Panc1 (cell line): Measurements from ENCODE around the gene LEKR1. TPM values are rescaled to one million over a fixed set of nuclear protein-coding genes. Genes with fewer than 3 reads are reported as not detected.

Source experiments
- ATAC-seq: fragments of 200-7000 bp; cut with Tn5 transposase; 2 replicates; pipeline ENCODE4 v1.9.1; 2020; ENCODE audit warnings: mild to moderate bottlenecking, moderate library complexity
- BruUV-seq: library from RNA; stranded (reverse); fragments of 400-500 nt; replicated peaks from 2 replicates; lab custom pipeline; 2021; lab: Mats Ljungman, UMichigan
- CTCF ChIA-PET: fragments of 300-600 bp; sonication (Branson Sonifier 250); formaldehyde crosslinking; loops from one replicate; lab custom pipeline; 2022; ENCODE audit warnings: antibody characterized with exemption; lab: Charles Lee
- POLR2A ChIA-PET: fragments of 300-600 bp; sonication (Branson Sonifier 250); formaldehyde crosslinking; loops from one replicate; lab custom pipeline; 2022; ENCODE audit warnings: antibody characterized with exemption; lab: Charles Lee
- DNase-seq: peaks from one replicate; pipeline ENCODE4 v3.0.0-alpha.2; 2010; ENCODE audit warnings: low read depth, low spot score
- H3K27ac ChIP-seq: 2 replicates; pipeline ENCODE4 v1.5.1; 2011; ENCODE audit warnings: mild to moderate bottlenecking, low read length, inconsistent platforms
- H3K27me3 ChIP-seq: fragments of 200-500 bp; sonication (Bioruptor generic); 2 replicates; pipeline ENCODE4 v1.6.0; 2014; ENCODE audit warnings: low read length, inconsistent platforms; ENCODE audit not compliant: control insufficient read depth, insufficient read depth
- H3K36me3 ChIP-seq: fragments of 200-500 bp; sonication (Bioruptor generic); 2 replicates; pipeline ENCODE4 v1.5.1; 2014; ENCODE audit warnings: inconsistent platforms, mild to moderate bottlenecking, low read length, moderate library complexity; ENCODE audit not compliant: control insufficient read depth, insufficient read depth
- H3K4me1 ChIP-seq: 2 replicates; pipeline ENCODE4 v1.5.1; 2011; ENCODE audit warnings: inconsistent platforms, mild to moderate bottlenecking, low read length, moderate library complexity; ENCODE audit not compliant: control insufficient read depth, insufficient read depth
- H3K4me3 ChIP-seq, 2 experiments: 2 replicates each; pipeline ENCODE4 v1.5.1; 2011 to 2012; ENCODE audit warnings: low read depth in 2 of 2, low read length in 2 of 2, mild to moderate bottlenecking in 2 of 2, inconsistent platforms in 1 of 2, moderate library complexity in 1 of 2
- H3K9me3 ChIP-seq: fragments of 200-500 bp; sonication (Bioruptor generic); 2 replicates; pipeline ENCODE4 v1.5.1; 2014; ENCODE audit warnings: low read depth, mild to moderate bottlenecking, inconsistent platforms, low read length, moderate library complexity; ENCODE audit not compliant: control insufficient read depth, insufficient read depth
- CTCF ChIP-seq: fragments of 450-650 bp; IDR thresholded peaks from 2 replicates; pipeline ENCODE4 v1.5.1; 2017; ENCODE audit warnings: mild to moderate bottlenecking
- POLR2AphosphoS5 ChIP-seq: IDR thresholded peaks from 2 replicates; pipeline ENCODE4 v1.6.1; 2012; ENCODE audit warnings: mild to moderate bottlenecking, low read depth, low read length, moderate library complexity
- REST ChIP-seq, 2 experiments: IDR thresholded peaks; 2 replicates each; pipeline ENCODE4 v1.6.1; 2011 to 2012; ENCODE audit warnings: low read depth in 2 of 2, control low read depth in 1 of 2, low read length in 1 of 2, mild to moderate bottlenecking in 1 of 2, moderate library complexity in 1 of 2; ENCODE audit not compliant: insufficient read depth in 1 of 2
- SIN3A ChIP-seq: IDR thresholded peaks from 2 replicates; pipeline ENCODE4 v1.6.1; 2012; ENCODE audit warnings: low read depth, mild to moderate bottlenecking, low read length, moderate library complexity, borderline replicate concordance; ENCODE audit not compliant: insufficient read depth
- TCF7L2 ChIP-seq: IDR thresholded peaks from 2 replicates; pipeline ENCODE4 v1.6.1; 2011; ENCODE audit warnings: mild to moderate bottlenecking, low read depth, low read length, inconsistent platforms
- in situ Hi-C: cut with HindIII; loops from 2 replicates; pipeline ENCODE4 v1.10.0; 2016; ENCODE audit warnings: low sequenced_read_pairs, low pct_unique_long_range_greater_than_20kb
- intact Hi-C: fragments of 100-400 bp; cut with micrococcal nuclease; formaldehyde crosslinking; loops from one replicate; pipeline ENCODE4 v1.10.0; 2022; ENCODE audit not compliant: unreplicated experiment
- total RNA-seq: library from RNA; stranded (reverse); gene quantifications from one replicate; pipeline ENCODE4 v1.2.1, GENCODE V29; 2021; ENCODE audit not compliant: unreplicated experiment

LEKR1 gene
- total RNA-seq, 1 experiment from 2014 or later: not detected

GRCh38 chr3:156808025-156808424, 18.1 kb upstream of the LEKR1 start:
- Histone ChIP-seq H3K4me1 (peaks cover 20% of the 10 kb centered on the region), H3K4me3 (no peak overlapping the region), H3K27ac (no peak overlapping the region), H3K9me3 (peaks cover 5% of the 10 kb centered on the region; the same call in 1 of the 2 replicates), H3K36me3 (no peaks in the 10 kb centered on the region), H3K27me3 (no peaks in the 10 kb centered on the region)
- no peak for DNase-seq
- ATAC-seq: no peak
- no TSS peak for BruUV-seq
- no peak for TF ChIP-seq SIN3A
- TF ChIP-seq TCF7L2: no peak
- no peak for TF ChIP-seq CTCF
- no peak for TF ChIP-seq REST (IDR thresholded peaks at IDR 0.05; ENCODE audit: insufficient read depth in 1 of 2, low read depth in 2 of 2, low read length in 1 of 2)
- TF ChIP-seq POLR2AphosphoS5: no peak
- in situ Hi-C loops (no loop called here), intact Hi-C loops (no loop called here)
- CTCF ChIA-PET: no interaction called here
- POLR2A ChIA-PET: no interaction called here

- in situ Hi-C loops: no loop called here
- POLR2A ChIA-PET: no interaction called here
- Histone ChIP-seq H3K9me3 (no peaks in the 10 kb centered on the region), H3K27me3 (no peaks in the 10 kb centered on the region), H3K4me3 (no peak overlapping the region), H3K4me1 (peaks cover 38% of the 10 kb centered on the region), H3K27ac (peak overlapping the region; percentile 62; the same call in 1 of the 2 replicates), H3K36me3 (no peaks in the 10 kb centered on the region)
- intact Hi-C loops: loop anchor here (5.0 kb wide), 1 partner anchor 321 kb away; no protein-coding TSS in a partner anchor
- TF ChIP-seq SIN3A (no peak), CTCF (no peak), POLR2AphosphoS5 (no peak), TCF7L2 (no peak), REST (IDR thresholded peaks at IDR 0.05; ENCODE audit: insufficient read depth in 1 of 2, low read depth in 2 of 2, low read length in 1 of 2) (no peak)
- no TSS peak for BruUV-seq
- CTCF ChIA-PET: no interaction called here
- DNase-seq: no peak
- ATAC-seq: no peak
These were observed 14.9 kb upstream of the LEKR1 start for GRCh38 chr3:156811089-156811862.
